HepG2 (cell line): ENCODE measurements around the gene LIMD2. TPM values are rescaled to one million over a fixed set of nuclear protein-coding genes. Genes with fewer than 3 reads are reported as not detected.

Source experiments
- ATM ChIP-seq: fragments of 450-650 bp; IDR thresholded peaks from 2 replicates; pipeline ENCODE4 v1.7.1; 2017; ENCODE audit warnings: mild to moderate bottlenecking, borderline replicate concordance
- CBX2 ChIP-seq, 2 experiments: fragments of 200-600 bp in 1 of 2; sonication (generic); formaldehyde crosslinking in 1 of 2; IDR thresholded peaks; 2 replicates each; pipeline versions ENCODE4 v1.7.0 to v1.8.1; 2018 to 2022; ENCODE audit warnings: low read depth in 2 of 2, low read length in 1 of 2, mild to moderate bottlenecking in 1 of 2, missing genetic modification reagents in 1 of 2
- FOXC1 ChIP-seq: sonication (generic); formaldehyde crosslinking; IDR thresholded peaks from 2 replicates; pipeline ENCODE4 v1.8.0; 2022; ENCODE audit warnings: mild to moderate bottlenecking, missing genetic modification reagents, borderline replicate concordance
- FOXK1 ChIP-seq: sonication (generic); formaldehyde crosslinking; IDR thresholded peaks from 2 replicates; pipeline ENCODE4 v1.4.0; 2020; ENCODE audit warnings: low read depth, missing genetic modification reagents, borderline replicate concordance
- GFI1 ChIP-seq: sonication (generic); formaldehyde crosslinking; IDR thresholded peaks from 2 replicates; pipeline ENCODE4 v1.5.0; 2020; ENCODE audit warnings: missing genetic modification reagents, mild to moderate bottlenecking, borderline replicate concordance
- KAT2B ChIP-seq: fragments of 150-350 bp; IDR thresholded peaks from 2 replicates; pipeline ENCODE4 v1.6.1; 2014; ENCODE audit warnings: low read depth, low read length, borderline replicate concordance
- KDM2A ChIP-seq: sonication (generic); formaldehyde crosslinking; IDR thresholded peaks from 2 replicates; pipeline ENCODE4 v1.4.0; 2020; ENCODE audit warnings: low read depth, missing genetic modification reagents, borderline replicate concordance
- MXD3 ChIP-seq: IDR thresholded peaks from 2 replicates; pipeline ENCODE4 v1.6.1; 2016; ENCODE audit warnings: mild to moderate bottlenecking, missing biosample characterization, missing genetic modification reagents
- NR2F6 ChIP-seq, 2 experiments: IDR thresholded peaks; 2 replicates each; pipeline ENCODE4 v1.6.1; 2016; ENCODE audit warnings: antibody characterized with exemption in 1 of 2, mild to moderate bottlenecking in 1 of 2
- POLR2G ChIP-seq: fragments of 200-400 bp; formaldehyde crosslinking; IDR thresholded peaks from 2 replicates; pipeline ENCODE4 v1.6.1; 2018; ENCODE audit warnings: mild to moderate bottlenecking, low read depth, low read length, moderate library complexity
- RCOR2 ChIP-seq: IDR thresholded peaks from 2 replicates; pipeline ENCODE4 v1.6.1; 2016; ENCODE audit warnings: missing biosample characterization, missing genetic modification reagents
- REPIN1 ChIP-seq: sonication (generic); formaldehyde crosslinking; IDR thresholded peaks from 2 replicates; pipeline ENCODE4 v1.8.0; 2022; ENCODE audit warnings: missing genetic modification reagents, low read depth, mild to moderate bottlenecking, borderline replicate concordance
- RERE ChIP-seq: IDR thresholded peaks from 2 replicates; pipeline ENCODE4 v1.6.1; 2016; ENCODE audit warnings: low read depth, missing genetic modification reagents, missing compliant biosample characterization
- RFX3 ChIP-seq: IDR thresholded peaks from 2 replicates; pipeline ENCODE4 v1.6.1; 2016; ENCODE audit warnings: missing biosample characterization, missing genetic modification reagents
- SALL1 ChIP-seq: sonication (generic); formaldehyde crosslinking; IDR thresholded peaks from 2 replicates; pipeline ENCODE4 v1.8.0; 2022; ENCODE audit warnings: mild to moderate bottlenecking, missing genetic modification reagents
- SP4 ChIP-seq: sonication (generic); formaldehyde crosslinking; IDR thresholded peaks from 2 replicates; pipeline ENCODE4 v1.8.1; 2023; ENCODE audit warnings: mild to moderate bottlenecking, missing genetic modification reagents
- SRSF9 ChIP-seq: fragments of 200-400 bp; formaldehyde crosslinking; IDR thresholded peaks from 2 replicates; pipeline ENCODE4 v1.6.1; 2018; ENCODE audit warnings: borderline replicate concordance, mild to moderate bottlenecking, low read depth, low read length; ENCODE audit not compliant: insufficient read depth, poor library complexity, severe bottlenecking
- TCF12 ChIP-seq, 2 experiments: fragments of 450-650 bp in 1 of 2; sonication (generic) in 1 of 2; formaldehyde crosslinking in 1 of 2; IDR thresholded peaks; 2 replicates each; pipeline versions ENCODE4 v1.6.1 to v1.8.0; 2017 to 2022; ENCODE audit warnings: antibody characterized with exemption in 1 of 2, mild to moderate bottlenecking in 1 of 2, missing genetic modification reagents in 1 of 2, moderate library complexity in 1 of 2
- TFDP2 ChIP-seq: sonication (generic); formaldehyde crosslinking; IDR thresholded peaks from 2 replicates; pipeline ENCODE4 v1.4.0; 2020; ENCODE audit warnings: missing genetic modification reagents
- ZNF441 ChIP-seq: sonication (generic); formaldehyde crosslinking; IDR thresholded peaks from 2 replicates; pipeline ENCODE4 v1.7.0; 2021; ENCODE audit warnings: missing genetic modification reagents, borderline replicate concordance
- ZNF570 ChIP-seq: sonication (generic); formaldehyde crosslinking; IDR thresholded peaks from 2 replicates; pipeline ENCODE4 v1.4.0; 2020; ENCODE audit warnings: mild to moderate bottlenecking, missing genetic modification reagents, borderline replicate concordance
- ZSCAN25 ChIP-seq: sonication (generic); formaldehyde crosslinking; IDR thresholded peaks from 2 replicates; pipeline ENCODE4 v1.8.0; 2022; ENCODE audit warnings: mild to moderate bottlenecking, missing genetic modification reagents
- polyA plus RNA-seq, 8 experiments: library from polyadenylated mRNA; depleted of rRNA in 3 of 8; stranded (reverse) in 7 of 8; unstranded in 1 of 8; fragments of >200 nt; fragmentation: Illumina TruSeq in 4 of 8; extraction: Trizol in 4 of 8; gene quantifications; 2 replicates each; pipeline versions ENCODE4 v1.2.1 to v1.2.3, GENCODE V29; 2011 to 2016; ENCODE audit warnings: low read depth in 4 of 8, missing spikeins in 1 of 8, mixed read lengths in 1 of 8; ENCODE audit not compliant: insufficient read depth in 1 of 8
- total RNA-seq, 5 experiments: library from RNA; depleted of rRNA; stranded (reverse); fragments of >200 nt; fragmentation: Illumina TruSeq; extraction: Trizol; gene quantifications; 2 replicates each; pipeline ENCODE4 v1.2.3, GENCODE V29; 2016; ENCODE audit warnings: low read depth in 1 of 5

LIMD2 gene
- total and polyA plus RNA-seq, 2 of the 13 experiments (the other 11 are each of a cell fraction or from before 2014, with no cell fraction given), result 9.0 to 20.8 TPM

- TF ChIP-seq RCOR2 (CRISPR knock-in tag), result no peak
- no peak for TF ChIP-seq POLR2G
- TF ChIP-seq FOXC1, result 0 out of 2 replicates have a peak, but pooled peaks have one; percentile 13
- no peak for TF ChIP-seq CBX2 (IDR thresholded peaks at IDR 0.05; ENCODE audit: low read depth, low read length)
- no peak for TF ChIP-seq CBX2 (CRISPR knock-in tag; IDR thresholded peaks at IDR 0.05; ENCODE audit: low read depth)
- peak; percentile 42; the same call in 1 of the 2 replicates for TF ChIP-seq SP4 (CRISPR knock-in tag)
- TF ChIP-seq ZNF570 (CRISPR knock-in tag), result no peak
- TF ChIP-seq KAT2B, result no peak
- TF ChIP-seq RFX3, result no peak
- no peak for TF ChIP-seq ZNF441 (CRISPR knock-in tag)
- peak; percentile 35; the same call in 1 of the 2 replicates for TF ChIP-seq KDM2A (CRISPR knock-in tag)
- no peak for TF ChIP-seq REPIN1
- no peak for TF ChIP-seq SRSF9
- TF ChIP-seq ATM, result no peak
- peak; percentile 1; the same call in 1 of the 2 replicates for TF ChIP-seq TFDP2 (CRISPR knock-in tag)
- TF ChIP-seq FOXK1, result no peak
- TF ChIP-seq ZSCAN25, result peak; percentile 60
- TF ChIP-seq TCF12 (IDR thresholded peaks at IDR 0.05), result no peak
- no peak for TF ChIP-seq TCF12 (CRISPR knock-in tag; IDR thresholded peaks at IDR 0.05)
- TF ChIP-seq NR2F6 (IDR thresholded peaks at IDR 0.05), result no peak
- TF ChIP-seq NR2F6 (CRISPR knock-in tag; IDR thresholded peaks at IDR 0.05), result no peak
- TF ChIP-seq MXD3 (CRISPR knock-in tag), result peak; percentile 31; the same call in 1 of the 2 replicates
- TF ChIP-seq SALL1 (CRISPR knock-in tag), result peak; percentile 13; the same call in 1 of the 2 replicates
- no peak for TF ChIP-seq GFI1 (CRISPR knock-in tag)
- no peak for TF ChIP-seq RERE (CRISPR knock-in tag)
Measured at GRCh38 chr17:63698886-63699637, 863 bp downstream of the LIMD2 start (continued).
